Cardiac septum (tissue), 1 donor: ENCODE measurements around the gene MT1M. TPM values are rescaled to one million over a fixed set of nuclear protein-coding genes. Genes with fewer than 3 reads are reported as not detected.
"Not testable (repeated sequence)": the region's sequence is repeated elsewhere in the genome, so short reads cannot be mapped to it uniquely, and the experiment has no call there.

Source experiments
- DNase-seq: peaks from one replicate; pipeline ENCODE4 v3.0.0-alpha.2; 2020; ENCODE audit warnings: low spot score
- intact Hi-C: fragments of 100-400 bp; cut with DNase I; formaldehyde crosslinking; loops from one replicate; pipeline ENCODE4 v1.14.0; 2022
- long read RNA-seq: library from polyadenylated mRNA; unstranded; transcript quantifications from one replicate; pipeline ENCODE4 v2.0.0, GENCODE V29; 2021
- total RNA-seq: library from RNA; stranded (reverse); fragmentation: NEBNext Ultra II Directional; extraction: Animal tissue kit (Norgen Biotek cat#: 25700); gene quantifications from one replicate; pipeline ENCODE4 v1.2.1, GENCODE V29; 2021
- donor health status: DM: no; HTN: no; CAD: no.

The MT1M gene
- total RNA-seq, result 1.1 TPM
- long read RNA-seq, result 0 reads

GRCh38 chr16:56632156-56632847 lies at the start of gene MT1M:
MT1M (plus strand) TSS chr16:56632659; CDS start chr16:56632732, 73 bp downstream.
- no peak for DNase-seq
- intact Hi-C loops, result no loop called here

GRCh38 chr16:56582911-56583310 lies 49.5 kb upstream of the MT1M start:
- intact Hi-C loops, DNase-seq: not testable (repeated sequence)

GRCh38 chr16:56583351-56584168 lies 48.9 kb upstream of the MT1M start:
- intact Hi-C loops, result no loop called here
- DNase-seq, result no peak

GRCh38 chr16:56584276-56584675 lies 48.2 kb upstream of the MT1M start:
- no peak for DNase-seq
- intact Hi-C loops, result no loop called here

GRCh38 chr16:56588781-56589140 lies 43.7 kb upstream of the MT1M start:
- no peak for DNase-seq
- intact Hi-C loops, result no loop called here

GRCh38 chr16:56589141-56590039 lies 43.1 kb upstream of the MT1M start, which contains the start of gene MT3:
MT3 (plus strand) TSS chr16:56589528; CDS start chr16:56589591, 63 bp downstream.
- DNase-seq, result no peak
- intact Hi-C loops, result no loop called here

GRCh38 chr16:56591377-56592060 lies 40.9 kb upstream of the MT1M start:
- intact Hi-C loops, result no loop called here
- no peak for DNase-seq

GRCh38 chr16:56593573-56594291 lies 38.7 kb upstream of the MT1M start:
- no peak for DNase-seq
- intact Hi-C loops, result no loop called here

GRCh38 chr16:56594292-56594619 lies 38.2 kb upstream of the MT1M start:
- DNase-seq, result no peak
- intact Hi-C loops, result no loop called here

- no peak for DNase-seq
- intact Hi-C loops, result loop anchor here (5.0 kb wide), 2 partner anchors 37 to 88 kb away; partner anchors contain the start of gene MT1A
Measured at GRCh38 chr16:56600398-56600999, 32.0 kb upstream of the MT1M start.

GRCh38 chr16:56601325-56601724 lies 31.1 kb upstream of the MT1M start:
- intact Hi-C loops, result loop anchor here (5.0 kb wide), 2 partner anchors 36 to 89 kb away; partner anchors contain the start of gene MT1A
- no peak for DNase-seq

GRCh38 chr16:56603589-56603988 lies 28.9 kb upstream of the MT1M start:
- DNase-seq, result no peak
- intact Hi-C loops, result loop anchor here (1.0 to 5.0 kb wide), 3 partner anchors 34 to 98 kb away; partner anchors contain the start of gene MT1A

- intact Hi-C loops, result loop anchor here (5.0 kb wide), 3 partner anchors 32 to 93 kb away; partner anchors contain the start of genes BBS2 and MT1A
- no peak for DNase-seq
Measured at GRCh38 chr16:56604966-56605365, 27.5 kb upstream of the MT1M start.

- no peak for DNase-seq
- intact Hi-C loops, result loop anchor here (5.0 kb wide), 1 partner anchor 83 kb away; the partner anchor contains the start of gene BBS2
Measured at GRCh38 chr16:56605475-56605874, 27.0 kb upstream of the MT1M start.

GRCh38 chr16:56606071-56606475 lies 26.4 kb upstream of the MT1M start:
- intact Hi-C loops, result loop anchor here (5.0 kb wide), 1 partner anchor 84 kb away; the partner anchor contains the start of gene BBS2
- no peak for DNase-seq

- no peak for DNase-seq
- intact Hi-C loops, result loop anchor here (5.0 kb wide), 1 partner anchor 84 kb away; the partner anchor contains the start of gene BBS2
Measured at GRCh38 chr16:56606476-56607108, 25.9 kb upstream of the MT1M start.

GRCh38 chr16:56607109-56607618 lies 25.3 kb upstream of the MT1M start:
- intact Hi-C loops, result loop anchor here (5.0 kb wide), 1 partner anchor 85 kb away; the partner anchor contains the start of gene BBS2
- DNase-seq, result peak; percentile 84
